Hippocampal formation (tissue), 2 donors: ENCODE results near the gene FAM171A2.
A peak's percentile ranks its signal among the peaks of the same experiment; 100 is the strongest.
"Not testable (repeated sequence)": the region's sequence is repeated elsewhere in the genome, so short reads cannot be mapped to it uniquely, and the experiment has no call there.

Experiments used
- DNase-seq, 2 donors: peaks; one replicate each; lab custom pipeline; 2025; lab: John Stamatoyannopoulos, UW

Gene FAM171A2

GRCh38 chr17:44363613-44364159 lies at the start of gene FAM171A2:
Gene FAM171A2 (minus strand): TSS chr17:44363853. CDS start chr17:44363714, 139 bp downstream.
- peak in 1 of 2 donors; percentile 19 for DNase-seq

- no peak for DNase-seq
Observed at GRCh38 chr17:44409309-44410028, 45.8 kb upstream of the FAM171A2 start.

GRCh38 chr17:44408786-44409185 lies 45.1 kb upstream of the FAM171A2 start:
- no peak for DNase-seq

- DNase-seq, result no peak
Observed at GRCh38 chr17:44402564-44403172, 39.0 kb upstream of the FAM171A2 start.

GRCh38 chr17:44400226-44400847 lies 36.7 kb upstream of the FAM171A2 start:
- DNase-seq, result no peak

DNA sequence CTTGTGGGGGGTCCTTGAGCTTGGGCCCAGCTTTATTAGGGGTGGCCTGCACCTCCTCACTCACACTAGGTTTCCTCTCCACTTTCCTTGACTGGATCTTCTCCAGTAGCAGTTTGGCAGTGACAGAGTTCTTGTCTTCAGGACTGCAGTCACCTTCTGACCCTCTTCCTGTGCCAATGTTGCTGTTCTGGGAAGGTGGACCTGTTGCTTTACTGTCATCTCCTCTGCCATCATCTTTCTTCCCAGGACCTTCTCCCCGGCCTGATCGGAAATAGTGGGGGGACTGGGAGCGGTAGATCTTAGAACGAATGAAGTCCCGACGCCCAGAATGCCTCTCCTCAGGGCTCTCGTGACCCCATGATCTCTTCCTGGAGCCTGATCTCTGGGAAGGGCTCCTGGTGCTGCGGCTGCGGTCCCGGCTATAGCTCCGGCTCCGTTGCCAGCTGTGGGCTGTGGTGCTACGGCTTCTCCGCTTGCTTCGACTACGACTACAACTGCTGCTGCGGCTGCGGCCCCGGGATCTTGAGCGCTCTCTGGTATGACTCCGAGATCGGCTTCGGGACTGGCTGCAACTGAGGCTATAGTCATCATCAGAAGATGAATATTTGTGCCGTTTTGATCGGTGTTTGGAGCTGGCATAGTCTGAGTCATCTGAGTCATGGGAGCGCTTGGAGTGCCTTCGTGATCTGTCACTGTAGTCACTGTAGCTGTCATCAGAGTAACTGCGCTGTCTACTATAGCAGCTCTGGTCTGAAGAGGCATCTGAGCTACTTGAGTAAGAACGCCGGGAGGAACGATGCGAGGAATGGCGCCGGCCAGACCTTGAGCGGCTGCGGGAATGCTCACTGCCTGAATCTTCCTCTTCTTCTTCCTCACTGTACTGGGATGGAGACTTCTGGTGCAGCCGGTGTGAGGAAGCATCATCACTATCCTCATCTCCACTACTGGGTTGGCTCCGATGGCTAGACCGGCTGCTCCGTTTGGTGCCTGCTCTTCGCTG lies 35.3 kb upstream of the FAM171A2 start:
- no peak for DNase-seq

- DNase-seq, result no peak
Observed at GRCh38 chr17:44397479-44398440, 34.1 kb upstream of the FAM171A2 start.

GRCh38 chr17:44396946-44397345 lies 33.3 kb upstream of the FAM171A2 start:
- DNase-seq, result no peak

DNA sequence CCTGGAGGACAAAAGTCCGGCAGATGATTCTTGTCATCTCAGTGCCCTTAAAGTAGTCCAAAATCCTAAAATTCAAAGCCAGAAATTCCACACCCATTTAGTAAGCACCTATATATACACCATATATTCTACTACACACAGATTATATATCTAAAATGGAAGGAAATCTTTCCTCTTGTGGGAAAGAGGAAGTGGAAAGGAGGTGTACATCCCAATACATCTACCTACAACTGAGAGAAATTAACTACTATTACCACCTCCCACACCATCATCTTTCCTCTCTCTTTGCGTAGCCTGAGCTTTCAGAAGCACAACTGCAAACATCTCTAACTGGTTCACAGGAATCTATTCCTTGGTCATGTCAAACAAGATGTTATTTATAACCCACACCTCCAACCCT lies 31.2 kb upstream of the FAM171A2 start:
- DNase-seq, result no peak

GRCh38 chr17:44394112-44394511 lies 30.5 kb upstream of the FAM171A2 start:
- not testable (repeated sequence) for DNase-seq

DNA sequence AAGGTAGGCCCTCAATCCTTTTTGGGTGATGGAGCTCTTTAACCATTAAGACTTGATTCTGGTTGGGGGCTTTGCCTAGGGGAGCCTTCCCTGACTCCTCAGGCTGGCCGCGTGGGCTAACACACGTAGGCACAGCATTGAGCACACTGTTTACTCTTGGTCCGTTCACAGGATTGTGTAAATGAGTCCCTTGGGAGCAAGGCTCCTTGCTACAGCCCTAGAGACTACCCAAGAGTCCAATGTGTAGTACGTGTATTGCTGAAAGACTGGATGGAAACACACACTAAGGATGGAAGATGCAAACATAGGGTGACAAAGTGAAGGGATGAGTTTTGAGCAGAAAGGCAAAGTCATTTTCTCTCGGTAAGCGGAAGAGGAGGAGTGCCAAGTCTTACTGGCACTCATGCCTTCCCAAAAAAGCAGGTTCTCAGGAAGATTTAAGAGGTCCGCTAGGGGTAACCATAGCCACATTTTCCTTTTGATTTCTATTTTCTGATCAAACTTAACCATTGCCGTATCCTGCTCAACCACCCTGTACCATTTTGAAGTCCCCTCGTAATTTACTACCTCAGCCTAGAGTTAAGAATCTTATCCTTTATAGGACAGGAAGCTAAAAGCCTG lies 26.7 kb upstream of the FAM171A2 start:
- no peak for DNase-seq

GRCh38 chr17:44389723-44390202 lies 26.1 kb upstream of the FAM171A2 start:
- no peak for DNase-seq

- DNase-seq, result no peak
Observed at GRCh38 chr17:44389281-44389680, 25.6 kb upstream of the FAM171A2 start, which contains the start of gene ITGA2B. Gene ITGA2B (minus strand): TSS chr17:44389649. CDS start chr17:44389473, 176 bp downstream.

DNA sequence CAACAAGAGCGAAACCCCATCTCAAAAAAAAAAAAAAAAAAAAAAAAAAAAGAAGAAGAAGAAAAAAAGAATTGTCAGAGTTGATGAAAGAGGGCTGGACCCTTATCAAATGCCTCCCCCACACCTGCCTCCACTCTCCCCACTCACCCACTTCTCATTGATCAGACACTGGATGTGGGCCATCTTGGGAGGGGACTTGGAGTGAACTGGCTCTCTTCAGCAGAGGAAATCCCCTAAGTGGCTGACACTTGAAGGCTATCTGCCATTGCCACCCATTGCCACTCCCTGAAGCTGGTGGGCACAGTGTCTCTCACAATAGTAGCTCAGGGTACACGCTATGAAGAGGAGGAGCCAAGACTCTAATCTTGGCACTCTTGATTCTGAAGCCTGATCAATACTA lies 24.2 kb upstream of the FAM171A2 start:
- no peak for DNase-seq

DNA sequence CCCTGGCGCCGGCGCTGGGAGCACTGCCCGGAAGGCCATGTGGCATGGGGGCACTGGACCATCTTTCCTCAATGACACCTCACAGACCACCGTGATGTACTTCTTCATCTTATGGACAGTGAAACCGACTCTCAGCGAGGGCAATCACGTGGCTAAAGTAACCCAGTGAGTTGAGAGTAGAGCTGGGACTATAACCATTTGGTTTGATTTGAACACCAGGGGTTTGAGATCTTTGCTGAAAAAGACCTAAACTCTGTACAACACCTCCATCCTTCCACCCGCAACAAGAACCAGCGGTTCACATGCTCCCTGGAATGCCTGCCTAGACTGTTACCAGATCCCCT lies 22.5 kb upstream of the FAM171A2 start:
- DNase-seq, result no peak

DNA sequence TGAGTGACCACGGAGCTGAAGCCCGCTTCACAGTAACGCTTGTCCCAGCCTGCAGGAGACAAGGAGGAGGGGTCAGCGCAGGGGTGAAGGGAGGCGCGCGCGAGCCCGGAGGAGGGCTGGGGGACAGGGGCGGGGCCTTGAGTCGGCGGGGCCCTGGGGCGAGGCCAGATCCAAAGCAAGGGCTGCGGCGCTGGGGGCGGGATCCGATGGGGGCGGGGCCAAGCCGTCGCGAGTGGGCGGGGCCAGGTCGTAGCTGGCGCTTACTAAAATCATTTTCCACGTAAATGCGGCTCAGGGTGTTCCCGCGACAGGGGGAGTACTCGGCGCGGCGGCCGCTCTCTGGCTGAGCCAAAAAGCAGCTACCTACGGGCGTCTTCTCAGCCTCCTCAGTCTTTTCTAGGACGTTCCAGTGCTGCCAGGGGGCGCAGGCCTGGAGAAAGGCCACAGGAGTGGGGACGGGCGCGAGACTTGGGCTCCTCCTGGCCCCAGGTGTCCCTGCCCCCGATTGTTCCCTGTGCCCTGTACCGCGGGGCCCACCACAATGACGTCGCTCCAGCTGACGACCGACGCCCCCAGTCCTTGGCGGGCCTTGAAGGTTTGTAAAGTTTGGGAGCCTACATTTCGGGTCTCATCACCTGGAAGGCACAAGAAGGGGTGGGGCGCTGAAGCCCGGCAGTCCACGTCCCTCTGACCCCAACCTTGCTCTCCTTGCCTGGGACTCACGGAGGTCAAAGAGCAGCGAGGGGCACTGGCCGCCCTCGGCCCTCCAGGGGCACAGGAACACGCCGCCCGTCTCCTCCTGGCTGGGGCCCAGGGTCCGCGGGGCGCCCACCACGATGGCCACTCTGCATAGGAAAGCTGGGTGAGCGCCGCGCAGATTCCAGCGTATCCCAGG lies 21.9 kb upstream of the FAM171A2 start:
- DNase-seq, result peak in 1 of 2 donors; percentile 59

DNA sequence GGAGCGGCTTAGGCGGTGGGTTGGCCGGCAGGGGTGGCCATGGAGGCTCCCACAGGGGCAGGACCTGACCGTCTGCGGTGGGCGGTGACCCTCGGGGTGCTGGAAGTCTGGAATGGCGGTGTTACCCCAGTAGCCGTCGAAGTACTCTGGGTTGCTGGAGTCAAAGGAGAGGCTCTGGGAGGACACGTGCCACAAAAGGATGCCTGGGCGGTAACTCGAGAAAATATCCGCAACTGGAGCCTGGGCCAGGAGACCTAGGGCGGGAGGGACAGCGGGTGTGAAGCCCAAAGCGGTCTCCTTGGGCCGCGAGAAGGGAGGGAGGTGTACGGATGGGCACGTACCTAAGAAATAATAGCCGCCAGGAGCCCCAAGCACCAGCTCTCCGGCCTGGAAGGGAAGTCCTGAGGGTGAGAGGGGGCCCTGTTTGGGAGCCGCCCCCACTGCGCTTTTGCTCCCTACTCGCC lies 21.2 kb upstream of the FAM171A2 start:
- DNase-seq, result no peak

GRCh38 chr17:44384281-44384822 lies 20.7 kb upstream of the FAM171A2 start:
- DNase-seq, result no peak
